CD4-positive, alpha-beta T cell (primary cell): ENCODE results near the gene TTC34. TPM values are rescaled to one million over a fixed set of nuclear protein-coding genes. Genes with fewer than 3 reads are reported as not detected.
A peak's percentile ranks its signal among the peaks of the same experiment; 100 is the strongest.

Experiments used
- ATAC-seq: fragments of 200-7000 bp; cut with Tn5 transposase; one replicate; pipeline ENCODE4 v1.10.0; 2022; ENCODE audit warnings: mild to moderate bottlenecking; ENCODE audit not compliant: poor library complexity
- CTCF ChIA-PET: fragments of 350-600 bp; sonication (Branson Sonifier 250); formaldehyde crosslinking; loops from one replicate; lab custom pipeline; 2021; ENCODE audit warnings: antibody characterized with exemption, inconsistent platforms; lab: Charles Lee
- POLR2A ChIA-PET: fragments of 350-600 bp; sonication (Branson Sonifier 250); formaldehyde crosslinking; loops from one replicate; lab custom pipeline; 2021; ENCODE audit warnings: antibody characterized with exemption, inconsistent platforms; lab: Charles Lee
- DNase-seq, 14 experiments: peaks; one replicate each; pipeline ENCODE4 v3.0.0-alpha.2; 2013 to 2020; ENCODE audit warnings: mixed read lengths in 2 of 14
- H3K27ac ChIP-seq, 2 donors: one replicate each; pipeline versions ENCODE4 v1.5.1 to v1.7.0; 2013; ENCODE audit warnings: low read length in 2 of 2, low read depth in 1 of 2, mild to moderate bottlenecking in 1 of 2
- H3K27me3 ChIP-seq, 2 experiments: 1 replicate in 1 of 2; 2 replicates in 1 of 2; pipeline versions ENCODE4 v1.6.1 to v1.7.0; 2013; ENCODE audit warnings: low read length in 2 of 2, control low read depth in 1 of 2, mild to moderate bottlenecking in 1 of 2, moderate library complexity in 1 of 2; ENCODE audit not compliant: insufficient read depth in 2 of 2, control insufficient read depth in 1 of 2
- H3K36me3 ChIP-seq: one replicate; pipeline ENCODE4 v1.6.1; 2013; ENCODE audit warnings: low read length, control low read depth; ENCODE audit not compliant: insufficient read depth
- H3K4me1 ChIP-seq: one replicate; pipeline ENCODE4 v1.6.1; 2013; ENCODE audit warnings: low read length, control low read depth; ENCODE audit not compliant: insufficient read depth
- H3K4me3 ChIP-seq: one replicate; pipeline ENCODE4 v1.5.1; 2013; ENCODE audit warnings: mild to moderate bottlenecking, low read length, moderate library complexity
- H3K9me3 ChIP-seq, 2 experiments: 1 replicate in 1 of 2; 2 replicates in 1 of 2; pipeline versions ENCODE4 v1.6.1 to v1.7.0; 2013; ENCODE audit warnings: low read length in 2 of 2, mild to moderate bottlenecking in 2 of 2, control low read depth in 1 of 2, moderate library complexity in 1 of 2; ENCODE audit not compliant: control insufficient read depth in 1 of 2, insufficient read depth in 1 of 2
- H3K27ac Mint-ChIP-seq: one replicate; pipeline ENCODE4 v1.8.0; 2020; ENCODE audit warnings: mixed read lengths
- H3K27me3 Mint-ChIP-seq: one replicate; pipeline ENCODE4 v1.8.0; 2021; ENCODE audit warnings: mixed read lengths
- H3K36me3 Mint-ChIP-seq: one replicate; pipeline ENCODE4 v1.8.0; 2021; ENCODE audit warnings: low read depth, mixed read lengths
- H3K4me1 Mint-ChIP-seq: one replicate; pipeline ENCODE4 v1.8.0; 2021; ENCODE audit warnings: low read depth, mixed read lengths
- H3K4me3 Mint-ChIP-seq: one replicate; pipeline ENCODE4 v1.8.0; 2020; ENCODE audit warnings: mild to moderate bottlenecking, mixed read lengths
- H3K9me3 Mint-ChIP-seq: one replicate; pipeline ENCODE4 v1.8.0; 2020; ENCODE audit warnings: mixed read lengths
- intact Hi-C, 2 experiments: fragments of 100-400 bp; cut with DNase I in 1 of 2; cut with micrococcal nuclease in 1 of 2; formaldehyde crosslinking; loops; one replicate each; pipeline versions ENCODE4 v1.15.1 to v1.9.0; 2023 to 2025; cut with DNase I, micrococcal nuclease
- total RNA-seq, 174 experiments: library from RNA in 2 of 174; stranded (reverse) in 2 of 174; gene quantifications; one replicate each; pipeline ENCODE4 v1.2.3 and lab custom pipeline; 2021 to 2026
- TF ChIP-seq, protein P1 (sequence below): fragments of 200-600 bp; IDR thresholded peaks from one replicate; pipeline ENCODE4 v1.8.0; 2022; ENCODE audit warnings: antibody characterized with exemption, mild to moderate bottlenecking

Gene TTC34
- total RNA-seq, 2 experiments from 2014 or later, result 1.3 TPM

DNA sequence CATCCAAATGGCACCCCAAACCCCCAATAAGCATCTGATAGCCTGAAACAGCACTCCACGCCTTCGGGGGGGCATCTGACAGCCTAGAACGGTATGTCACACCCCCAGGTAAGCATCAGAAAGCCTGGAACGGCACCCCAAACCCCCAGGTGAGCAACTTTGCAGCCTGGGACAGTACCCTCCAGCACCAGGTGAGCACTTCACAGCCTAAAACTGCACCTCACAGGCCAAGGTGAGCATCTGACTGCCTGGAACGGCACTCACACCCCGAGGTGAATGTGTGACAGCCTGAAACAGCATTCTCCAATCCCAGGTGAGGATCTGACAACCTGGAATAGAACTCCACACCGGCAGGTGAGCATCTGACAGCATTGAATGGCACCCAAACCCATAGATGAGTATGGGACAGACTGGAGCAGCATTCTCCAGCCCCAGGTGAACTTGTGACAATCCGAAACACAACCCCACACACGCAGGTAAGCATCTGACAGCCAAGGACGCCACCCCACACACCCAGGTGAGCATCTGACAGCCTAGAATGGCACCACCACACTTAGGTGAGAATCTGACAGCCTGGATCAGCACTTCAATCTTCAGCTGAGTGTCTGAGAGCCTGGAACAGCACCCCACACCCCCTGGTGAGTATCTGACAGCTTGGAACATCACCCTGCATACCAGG lies 150.4 kb downstream of the TTC34 start:
- ChIA-PET CTCF (no interaction called here), POLR2A (no interaction called here)
- no peaks in the 10 kb centered on the region for H3K4me1 ChIP-seq
- no peaks in the 10 kb centered on the region for H3K4me1 Mint-ChIP-seq
- H3K27me3 ChIP-seq, result peaks cover 42 to 51% of the 10 kb centered on the region in 2 experiments
- H3K36me3 ChIP-seq, result no peaks in the 10 kb centered on the region
- H3K27ac Mint-ChIP-seq, result no peak overlapping the region
- no peak overlapping the region for H3K4me3 Mint-ChIP-seq
- H3K9me3 ChIP-seq, result peaks cover 24 to 56% of the 10 kb centered on the region in 2 experiments
- H3K27ac ChIP-seq, result no peak overlapping the region
- peaks cover 37% of the 10 kb centered on the region for H3K27me3 Mint-ChIP-seq
- TF ChIP-seq, protein P1, sequence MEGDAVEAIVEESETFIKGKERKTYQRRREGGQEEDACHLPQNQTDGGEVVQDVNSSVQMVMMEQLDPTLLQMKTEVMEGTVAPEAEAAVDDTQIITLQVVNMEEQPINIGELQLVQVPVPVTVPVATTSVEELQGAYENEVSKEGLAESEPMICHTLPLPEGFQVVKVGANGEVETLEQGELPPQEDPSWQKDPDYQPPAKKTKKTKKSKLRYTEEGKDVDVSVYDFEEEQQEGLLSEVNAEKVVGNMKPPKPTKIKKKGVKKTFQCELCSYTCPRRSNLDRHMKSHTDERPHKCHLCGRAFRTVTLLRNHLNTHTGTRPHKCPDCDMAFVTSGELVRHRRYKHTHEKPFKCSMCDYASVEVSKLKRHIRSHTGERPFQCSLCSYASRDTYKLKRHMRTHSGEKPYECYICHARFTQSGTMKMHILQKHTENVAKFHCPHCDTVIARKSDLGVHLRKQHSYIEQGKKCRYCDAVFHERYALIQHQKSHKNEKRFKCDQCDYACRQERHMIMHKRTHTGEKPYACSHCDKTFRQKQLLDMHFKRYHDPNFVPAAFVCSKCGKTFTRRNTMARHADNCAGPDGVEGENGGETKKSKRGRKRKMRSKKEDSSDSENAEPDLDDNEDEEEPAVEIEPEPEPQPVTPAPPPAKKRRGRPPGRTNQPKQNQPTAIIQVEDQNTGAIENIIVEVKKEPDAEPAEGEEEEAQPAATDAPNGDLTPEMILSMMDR, result no peak
- ATAC-seq, result no peak
- H3K9me3 Mint-ChIP-seq, result peaks cover 8% of the 10 kb centered on the region
- no peak overlapping the region for H3K4me3 ChIP-seq
- no peaks in the 10 kb centered on the region for H3K36me3 Mint-ChIP-seq
- intact Hi-C loops, result no loop called here
- peak in 1 of 14 experiments; percentile 25 for DNase-seq

DNA sequence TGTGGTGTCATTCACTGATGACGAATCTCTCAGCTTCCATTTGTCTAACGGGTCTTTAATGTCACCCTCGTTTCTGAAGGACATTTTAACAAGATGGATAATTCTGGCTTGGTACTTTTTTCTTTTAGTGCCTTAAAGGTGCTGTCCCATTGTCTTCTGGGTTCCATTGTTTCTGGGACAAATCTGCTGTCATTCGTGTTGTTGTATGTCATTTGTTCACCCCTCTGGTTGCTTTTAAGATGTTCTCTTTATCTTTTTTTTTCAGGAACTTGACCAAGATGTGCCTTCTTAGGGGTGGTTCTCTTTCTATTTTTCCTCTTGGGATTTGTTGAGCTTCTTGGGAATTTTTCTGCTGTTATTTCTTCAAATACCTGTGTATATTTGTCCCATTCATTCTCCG lies 154.7 kb downstream of the TTC34 start:
- Mint-ChIP-seq H3K4me1 (peaks cover 5% of the 10 kb centered on the region), H3K9me3 (peaks cover 8% of the 10 kb centered on the region), H3K4me3 (no peak overlapping the region), H3K36me3 (no peaks in the 10 kb centered on the region), H3K27me3 (no peaks in the 10 kb centered on the region), H3K27ac (no peak overlapping the region)
- no peak for DNase-seq
- H3K4me3 ChIP-seq, result no peak overlapping the region
- ChIA-PET CTCF (no interaction called here), POLR2A (interaction anchor here (1.6 kb wide), 1 partner anchor 91 kb away, joined by 6 read pairs; the partner anchor contains the start of gene TNFRSF14)
- H3K36me3 ChIP-seq, result no peaks in the 10 kb centered on the region
- H3K9me3 ChIP-seq, result peaks cover 24 to 28% of the 10 kb centered on the region in 2 experiments
- intact Hi-C loops, result loop anchor here in 1 of 2 experiments (10.0 kb wide), 1 partner anchor 122 kb away; the partner anchor contains the start of gene PANK4
- TF ChIP-seq, protein P1, result no peak
- ATAC-seq, result no peak
- H3K27me3 ChIP-seq, result peaks cover 6 to 14% of the 10 kb centered on the region in 2 experiments
- no peak overlapping the region for H3K27ac ChIP-seq
- H3K4me1 ChIP-seq, result peaks cover 18% of the 10 kb centered on the region

DNA sequence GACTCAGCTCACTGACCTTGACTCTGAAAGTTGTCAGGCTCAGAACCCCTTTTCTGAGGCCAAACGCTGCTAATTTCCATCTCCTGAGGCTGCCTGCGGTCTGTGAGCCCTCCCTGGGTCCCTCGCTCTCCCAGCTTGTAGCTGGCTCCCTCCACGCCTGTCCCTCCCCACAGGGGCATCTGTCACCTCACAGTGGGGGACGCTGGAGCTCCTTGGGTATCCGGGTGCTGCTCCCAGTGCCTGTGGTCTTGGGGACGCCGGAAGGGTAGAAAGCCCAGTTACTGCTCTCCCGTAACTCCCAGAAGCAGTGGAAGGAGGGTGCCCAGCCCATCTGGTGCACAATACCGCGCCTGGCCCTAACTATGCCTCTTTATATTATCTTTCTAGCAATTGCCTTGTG lies 155.7 kb downstream of the TTC34 start:
- H3K4me3 Mint-ChIP-seq, result peak overlapping the region; percentile 27
- Histone ChIP-seq H3K4me1 (peaks cover 26% of the 10 kb centered on the region), H3K27ac (no peak overlapping the region), H3K36me3 (no peaks in the 10 kb centered on the region), H3K4me3 (no peak overlapping the region), H3K9me3 (peaks cover 24 to 28% of the 10 kb centered on the region in 2 experiments), H3K27me3 (peaks cover 2 to 4% of the 10 kb centered on the region in 2 experiments)
- peaks cover 8% of the 10 kb centered on the region for H3K9me3 Mint-ChIP-seq
- POLR2A ChIA-PET, result interaction anchor here (1.6 kb wide), 1 partner anchor 90 kb away, joined by 6 read pairs; the partner anchor contains the start of gene TNFRSF14
- CTCF ChIA-PET, result no interaction called here
- ATAC-seq (no peak), DNase-seq (peak in 2 of 14 experiments; percentile 10 to 25)
- H3K27me3 Mint-ChIP-seq, result no peaks in the 10 kb centered on the region
- intact Hi-C loops, result loop anchor here in 1 of 2 experiments (10.0 kb wide), 1 partner anchor 121 kb away; the partner anchor contains the start of gene PANK4
- TF ChIP-seq, protein P1, result no peak
- H3K4me1 Mint-ChIP-seq, result peaks cover 5% of the 10 kb centered on the region
- no peak overlapping the region for H3K27ac Mint-ChIP-seq
- no peaks in the 10 kb centered on the region for H3K36me3 Mint-ChIP-seq
